Tibial nerve (tissue), 4 donors: Measurements from ENCODE around the gene TRIM64C.
"Not testable (repeated sequence)": the region's sequence is repeated elsewhere in the genome, so short reads cannot be mapped to it uniquely, and the experiment has no call there.

ENCODE experiments used
- EP300 ChIP-seq, 2 donors: sonication (generic); formaldehyde crosslinking; IDR thresholded peaks; one replicate each; pipeline ENCODE4 v1.6.1; 2017; ENCODE audit warnings: antibody characterized with exemption in 2 of 2, mild to moderate bottlenecking in 1 of 2
- POLR2A ChIP-seq, 2 donors: fragments of 450-650 bp; IDR thresholded peaks; one replicate each; pipeline ENCODE4 v1.6.1; 2017; ENCODE audit warnings: antibody characterized with exemption in 2 of 2, mild to moderate bottlenecking in 2 of 2, moderate library complexity in 2 of 2
- TF ChIP-seq, protein P1 (sequence below), 5 experiments: fragments of 200-600 bp in 3 of 5; fragments of 450-650 bp in 2 of 5; sonication (generic) in 3 of 5; IDR thresholded peaks; one replicate each; pipeline ENCODE4 v1.5.1; 2016 to 2019; ENCODE audit warnings: antibody characterized with exemption in 5 of 5, mild to moderate bottlenecking in 3 of 5, moderate library complexity in 2 of 5

DNA sequence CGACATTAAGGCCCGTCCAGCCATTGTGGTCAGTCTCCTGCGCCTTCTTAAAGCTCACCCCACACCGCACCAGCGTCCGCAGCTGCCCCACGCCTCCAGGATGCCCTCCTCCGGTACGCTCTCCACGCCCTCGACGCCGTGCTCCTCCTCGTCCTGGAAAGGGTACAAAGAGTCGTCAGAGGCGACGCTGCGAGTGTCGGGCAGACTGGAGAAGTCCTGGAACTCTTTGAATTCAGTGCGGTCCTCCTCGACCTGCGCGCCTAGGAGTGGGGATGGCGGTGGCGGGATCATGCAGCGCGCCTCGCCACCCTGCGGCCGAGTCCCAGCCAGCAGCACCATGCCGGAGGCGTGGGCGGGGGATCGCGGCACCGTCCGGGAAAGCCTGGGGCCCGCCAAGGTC lies 9.1 kb downstream of the TRIM64C start:
- TF ChIP-seq, protein P1, sequence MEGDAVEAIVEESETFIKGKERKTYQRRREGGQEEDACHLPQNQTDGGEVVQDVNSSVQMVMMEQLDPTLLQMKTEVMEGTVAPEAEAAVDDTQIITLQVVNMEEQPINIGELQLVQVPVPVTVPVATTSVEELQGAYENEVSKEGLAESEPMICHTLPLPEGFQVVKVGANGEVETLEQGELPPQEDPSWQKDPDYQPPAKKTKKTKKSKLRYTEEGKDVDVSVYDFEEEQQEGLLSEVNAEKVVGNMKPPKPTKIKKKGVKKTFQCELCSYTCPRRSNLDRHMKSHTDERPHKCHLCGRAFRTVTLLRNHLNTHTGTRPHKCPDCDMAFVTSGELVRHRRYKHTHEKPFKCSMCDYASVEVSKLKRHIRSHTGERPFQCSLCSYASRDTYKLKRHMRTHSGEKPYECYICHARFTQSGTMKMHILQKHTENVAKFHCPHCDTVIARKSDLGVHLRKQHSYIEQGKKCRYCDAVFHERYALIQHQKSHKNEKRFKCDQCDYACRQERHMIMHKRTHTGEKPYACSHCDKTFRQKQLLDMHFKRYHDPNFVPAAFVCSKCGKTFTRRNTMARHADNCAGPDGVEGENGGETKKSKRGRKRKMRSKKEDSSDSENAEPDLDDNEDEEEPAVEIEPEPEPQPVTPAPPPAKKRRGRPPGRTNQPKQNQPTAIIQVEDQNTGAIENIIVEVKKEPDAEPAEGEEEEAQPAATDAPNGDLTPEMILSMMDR (IDR thresholded peaks at IDR 0.05), result not testable (repeated sequence)
- TF ChIP-seq EP300, POLR2A (IDR thresholded peaks at IDR 0.05): not testable (repeated sequence)
